Ovary (tissue), 9 donors: ENCODE measurements around the gene REV1. TPM values are rescaled to one million over a fixed set of nuclear protein-coding genes. Genes with fewer than 3 reads are reported as not detected.
A peak's percentile ranks its signal among the peaks of the same experiment; 100 is the strongest.

Experiments
- DNase-seq, 5 donors: peaks; one replicate each; pipeline ENCODE4 v3.0.0-alpha.2; 2019 to 2020
- H3K27ac ChIP-seq, 2 donors: fragments of 200-600 bp; one replicate each; pipeline versions ENCODE4 v1.5.1 to v1.8.0; 2019 to 2022
- H3K27me3 ChIP-seq: fragments of 200-600 bp; one replicate; pipeline ENCODE4 v1.8.0; 2022
- H3K36me3 ChIP-seq: fragments of 200-600 bp; sonication (generic); one replicate; pipeline ENCODE4 v1.5.1; 2019
- H3K4me1 ChIP-seq: one replicate; pipeline ENCODE4 v1.8.1; 2013; ENCODE audit warnings: mild to moderate bottlenecking, moderate library complexity; ENCODE audit not compliant: insufficient read depth
- H3K4me3 ChIP-seq: fragments of 200-600 bp; sonication (generic); one replicate; pipeline ENCODE4 v1.5.1; 2017
- H3K9me3 ChIP-seq, 2 donors: fragments of 200-600 bp in 1 of 2; sonication (generic) in 1 of 2; one replicate each; pipeline versions ENCODE4 v1.5.1 to v1.8.1; 2013 to 2019; ENCODE audit warnings: mild to moderate bottlenecking in 1 of 2, moderate library complexity in 1 of 2
- EP300 ChIP-seq: sonication (generic); formaldehyde crosslinking; IDR thresholded peaks from one replicate; pipeline ENCODE4 v1.6.1; 2017; ENCODE audit warnings: antibody characterized with exemption
- POLR2A ChIP-seq: fragments of 450-650 bp; IDR thresholded peaks from one replicate; pipeline ENCODE4 v1.6.1; 2017; ENCODE audit warnings: antibody characterized with exemption, mild to moderate bottlenecking, moderate library complexity
- WGBS, 3 donors: extraction: QIAGEN DNeasy Blood & Tissue Kit in 1 of 3; methylation state at CpG; one replicate each; pipeline versions ENCODE4 v1.1.5 to v1.1.7; 2013 to 2017; 5-methylcytosine and 5-hydroxymethylcytosine counted together
- intact Hi-C, 4 donors: fragments of 100-400 bp; cut with DNase I; formaldehyde crosslinking; loops; one replicate each; pipeline versions ENCODE4 v1.11.0 to v1.15.1; 2022 to 2023
- polyA plus RNA-seq, 2 donors: library from polyadenylated mRNA; stranded (reverse); fragments of 200-250 nt in 1 of 2; fragments of 350-450 nt in 1 of 2; fragmentation: Illumina TruSeq in 1 of 2; extraction: RNeasy Lipid Tissue Mini Kit (QIAGEN cat#74804) in 1 of 2; gene quantifications; one replicate each; pipeline ENCODE4 v1.2.3, GENCODE V29; 2013 to 2014
- total RNA-seq, 7 donors: library from RNA; depleted of rRNA in 2 of 7; stranded (reverse); fragments of >200 nt in 2 of 7; fragmentation: NEBNext Ultra II Directional in 3 of 7; extraction: Animal tissue kit (Norgen Biotek cat#: 25700) in 3 of 7; gene quantifications; one replicate each; pipeline versions ENCODE4 v1.1.0 to v1.2.4, GENCODE V29; 2016 to 2023
- TF ChIP-seq, protein P1 (sequence below), 3 donors: fragments of 450-650 bp in 2 of 3; fragments of 200-600 bp in 1 of 3; IDR thresholded peaks; one replicate each; pipeline versions ENCODE4 v1.5.1 to v1.8.0; 2016 to 2022; ENCODE audit warnings: antibody characterized with exemption in 3 of 3, mild to moderate bottlenecking in 1 of 3
- donor health status: DM: no; HTN: no; CAD: no; lungs with moderate emphysema.
- donor health status: DM: no; HTN: no; CAD: no.
- donor health status: Bipolar disorder and iron deficiency.
- donor health status: DM: yes; HTN: yes; CAD: no.
- donor health status: DM: no; HTN: no; CAD: no.
- donor health status: DM: yes; HTN: yes; CAD: no.

The REV1 gene
- total and polyA plus RNA-seq, 9 donors = 25.4 to 63.3 (median 43.6) TPM

DNA sequence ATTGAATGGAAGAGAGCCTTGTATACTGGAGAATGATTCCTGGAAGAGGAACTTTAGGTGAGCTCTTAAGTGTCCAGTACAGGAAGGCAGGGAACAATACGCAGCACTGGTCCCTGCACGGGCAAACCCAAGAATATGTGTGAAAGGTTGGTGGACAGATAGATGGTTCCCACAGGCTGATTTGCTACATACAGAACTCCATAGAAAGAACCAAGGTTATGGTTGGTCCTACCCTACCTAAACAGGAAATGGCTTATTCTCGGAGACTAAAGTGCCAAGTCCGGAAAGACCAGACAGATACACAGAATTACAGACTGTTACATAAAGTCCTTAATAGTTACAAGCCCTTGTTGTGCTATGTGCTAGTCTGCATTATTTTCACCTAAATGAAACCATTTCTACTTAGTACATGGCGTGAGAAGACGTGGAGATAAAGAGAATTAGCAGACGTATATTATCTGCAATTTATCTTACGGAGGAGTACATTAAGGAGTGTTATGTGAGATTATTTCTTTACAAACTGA, 1.2 kb downstream of the REV1 start:
- intact Hi-C loops = loop anchor here in 1 of 4 donors (5.0 to 10.0 kb wide), 2 partner anchors 151 to 304 kb away; partner anchors contain the start of genes EIF5B, MITD1, MRPL30 and TXNDC9

DNA sequence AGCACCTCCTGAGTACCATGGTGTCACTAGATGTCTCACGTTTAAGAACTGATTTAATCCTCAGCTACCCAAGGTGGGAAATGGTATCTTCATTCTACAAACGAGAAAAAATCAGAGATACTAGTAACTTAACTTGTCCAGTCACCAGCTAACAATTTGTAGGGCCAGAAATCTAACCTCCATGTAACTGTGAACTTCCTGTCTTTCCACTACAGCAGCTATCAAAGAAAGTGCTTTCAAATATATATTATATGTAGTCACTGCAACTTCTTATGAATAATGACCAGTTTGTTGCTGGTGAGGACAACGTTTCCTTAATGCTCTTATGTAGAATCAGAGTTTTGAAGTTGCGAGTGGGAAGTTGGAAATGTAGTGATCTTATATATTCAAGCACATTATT, 1.9 kb downstream of the REV1 start:
- TF ChIP-seq POLR2A = no peak
- TF ChIP-seq, protein P1, sequence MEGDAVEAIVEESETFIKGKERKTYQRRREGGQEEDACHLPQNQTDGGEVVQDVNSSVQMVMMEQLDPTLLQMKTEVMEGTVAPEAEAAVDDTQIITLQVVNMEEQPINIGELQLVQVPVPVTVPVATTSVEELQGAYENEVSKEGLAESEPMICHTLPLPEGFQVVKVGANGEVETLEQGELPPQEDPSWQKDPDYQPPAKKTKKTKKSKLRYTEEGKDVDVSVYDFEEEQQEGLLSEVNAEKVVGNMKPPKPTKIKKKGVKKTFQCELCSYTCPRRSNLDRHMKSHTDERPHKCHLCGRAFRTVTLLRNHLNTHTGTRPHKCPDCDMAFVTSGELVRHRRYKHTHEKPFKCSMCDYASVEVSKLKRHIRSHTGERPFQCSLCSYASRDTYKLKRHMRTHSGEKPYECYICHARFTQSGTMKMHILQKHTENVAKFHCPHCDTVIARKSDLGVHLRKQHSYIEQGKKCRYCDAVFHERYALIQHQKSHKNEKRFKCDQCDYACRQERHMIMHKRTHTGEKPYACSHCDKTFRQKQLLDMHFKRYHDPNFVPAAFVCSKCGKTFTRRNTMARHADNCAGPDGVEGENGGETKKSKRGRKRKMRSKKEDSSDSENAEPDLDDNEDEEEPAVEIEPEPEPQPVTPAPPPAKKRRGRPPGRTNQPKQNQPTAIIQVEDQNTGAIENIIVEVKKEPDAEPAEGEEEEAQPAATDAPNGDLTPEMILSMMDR (IDR thresholded peaks at IDR 0.05) = no peak
- TF ChIP-seq EP300 = no peak
- DNase-seq = no peak
- Histone ChIP-seq H3K9me3 (no peaks in the 10 kb centered on the region), H3K27me3 (no peaks in the 10 kb centered on the region), H3K27ac (no peak overlapping the region), H3K4me1 (peaks cover 3% of the 10 kb centered on the region), H3K4me3 (no peak overlapping the region), H3K36me3 (no peaks in the 10 kb centered on the region)
- intact Hi-C loops = loop anchor here in 1 of 4 donors (5.0 to 10.0 kb wide), 2 partner anchors 151 to 303 kb away; partner anchors contain the start of genes EIF5B, MITD1, MRPL30 and TXNDC9
- 53 to 61% (median 56%) methylated on average over 4 of the region's 4 CpGs for WGBS, 3 donors

More for the DNA sequence above, 1.2 kb downstream of the REV1 start:
- Histone ChIP-seq H3K9me3 (no peaks in the 10 kb centered on the region), H3K27ac (peak overlapping the region; percentile 98 to 99), H3K4me3 (peak overlapping the region; percentile 93), H3K4me1 (peaks cover 3% of the 10 kb centered on the region), H3K27me3 (no peaks in the 10 kb centered on the region), H3K36me3 (no peaks in the 10 kb centered on the region)
- no peak for TF ChIP-seq EP300
- TF ChIP-seq, protein P1 (IDR thresholded peaks at IDR 0.05) = no peak
- DNase-seq = no peak
- WGBS, 3 donors = 4 to 8% (median 8%) methylated on average over 8 of the region's 8 CpGs

DNA sequence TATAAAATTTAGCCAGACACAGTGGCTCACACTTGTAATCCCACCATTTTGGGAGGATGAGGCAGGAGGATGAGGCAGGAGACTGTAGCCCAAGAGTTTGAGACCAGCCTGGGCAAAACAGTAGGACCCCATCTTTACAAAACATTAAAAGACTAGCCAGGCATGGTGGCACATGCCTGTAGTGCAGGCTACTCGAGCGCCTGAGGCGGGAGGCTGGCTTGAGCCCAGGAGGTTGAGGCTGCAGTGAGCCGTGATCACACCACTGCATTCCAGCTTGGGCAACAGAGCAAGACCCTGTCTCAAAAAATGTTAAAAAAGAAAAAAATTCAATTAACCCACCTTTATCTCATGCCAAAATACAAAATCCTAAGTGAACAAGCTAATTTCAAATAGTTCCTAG, 4.0 kb downstream of the REV1 start:
- TF ChIP-seq EP300 (no peak), POLR2A (no peak)
- H3K36me3 ChIP-seq = no peaks in the 10 kb centered on the region
- H3K4me1 ChIP-seq = peaks cover 5% of the 10 kb centered on the region
- no peak for DNase-seq
- no peak overlapping the region for H3K4me3 ChIP-seq
- H3K9me3 ChIP-seq = no peaks in the 10 kb centered on the region
- no peaks in the 10 kb centered on the region for H3K27me3 ChIP-seq
- intact Hi-C loops = loop anchor here in 1 of 4 donors (5.0 to 10.0 kb wide), 2 partner anchors 149 to 301 kb away; partner anchors contain the start of genes EIF5B, MITD1, MRPL30 and TXNDC9
- 81 to 93% (median 85%) methylated on average over 4 of the region's 4 CpGs for WGBS, 3 donors
- no peak overlapping the region for H3K27ac ChIP-seq

DNA sequence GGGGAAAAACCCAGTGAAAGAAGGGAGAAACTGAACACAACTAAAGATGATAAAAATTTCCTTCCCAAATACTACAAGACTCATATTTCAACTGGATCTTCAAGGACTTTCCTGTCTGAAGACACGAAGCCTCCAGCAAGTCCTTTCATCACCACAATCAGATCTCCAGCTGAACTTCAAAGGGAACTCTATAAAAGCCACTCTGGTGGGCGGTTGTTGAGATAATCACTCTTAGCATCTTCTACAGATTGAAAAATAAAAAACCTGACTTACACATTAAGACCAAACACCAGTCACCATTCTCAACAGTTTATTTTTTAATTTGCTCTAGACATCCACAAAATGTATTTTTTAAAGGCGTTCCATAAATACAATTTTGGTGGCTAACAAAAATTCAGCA, 4.4 kb downstream of the REV1 start:
- intact Hi-C loops = loop anchor here in 1 of 4 donors (5.0 to 10.0 kb wide), 2 partner anchors 148 to 301 kb away; partner anchors contain the start of genes EIF5B, MITD1, MRPL30 and TXNDC9
- no peaks in the 10 kb centered on the region for H3K36me3 ChIP-seq
- WGBS, 3 donors = 56 to 63% (median 62%) methylated on average over 3 of the region's 3 CpGs
- TF ChIP-seq, protein P1 (IDR thresholded peaks at IDR 0.05) = no peak
- TF ChIP-seq POLR2A = no peak
- TF ChIP-seq EP300 = no peak
- no peaks in the 10 kb centered on the region for H3K27me3 ChIP-seq
- no peaks in the 10 kb centered on the region for H3K9me3 ChIP-seq
- H3K27ac ChIP-seq = no peak overlapping the region
- H3K4me3 ChIP-seq = no peak overlapping the region
- H3K4me1 ChIP-seq = peaks cover 5% of the 10 kb centered on the region
- DNase-seq = no peak

DNA sequence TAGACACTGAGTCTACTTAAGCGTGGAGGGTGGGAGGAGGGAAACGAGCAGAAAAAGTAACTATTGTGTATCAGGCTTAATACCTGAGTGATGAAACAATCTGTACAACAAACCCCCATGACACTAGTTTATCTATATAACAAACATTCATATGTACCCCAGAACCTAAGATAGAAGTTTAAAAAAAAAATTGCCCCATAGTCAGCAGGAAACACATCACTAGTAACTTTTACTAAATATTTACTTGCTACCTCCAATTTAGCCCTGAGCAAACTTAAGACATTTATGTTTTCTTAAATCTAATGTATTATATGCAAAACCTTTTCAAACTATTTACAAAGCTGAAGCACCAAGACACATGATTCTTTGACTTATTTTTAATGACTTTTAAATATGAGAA, 5.6 kb downstream of the REV1 start:
- 72 to 82% (median 80%) methylated on average over 2 of the region's 2 CpGs for WGBS, 3 donors
- intact Hi-C loops = loop anchor here in 1 of 4 donors (10.0 kb wide), 1 partner anchor 299 kb away; the partner anchor contains the start of genes MITD1 and MRPL30
- no peak overlapping the region for H3K27ac ChIP-seq
- TF ChIP-seq, protein P1 (IDR thresholded peaks at IDR 0.05) = no peak
- no peak for TF ChIP-seq EP300
- no peak for TF ChIP-seq POLR2A
- H3K4me3 ChIP-seq = no peak overlapping the region
- no peaks in the 10 kb centered on the region for H3K9me3 ChIP-seq
- H3K27me3 ChIP-seq = no peaks in the 10 kb centered on the region
- peaks cover 5% of the 10 kb centered on the region for H3K4me1 ChIP-seq
- no peak for DNase-seq
- H3K36me3 ChIP-seq = no peaks in the 10 kb centered on the region
